ENCODE data around the gene PTCH2. TPM values are rescaled to one million over a fixed set of nuclear protein-coding genes. Genes with fewer than 3 reads are reported as not detected.
"Not testable (repeated sequence)": the region's sequence is repeated elsewhere in the genome, so short reads cannot be mapped to it uniquely, and the experiment has no call there.

PTCH2 gene
- total RNA-seq, 1 experiment from 2014 or later = 0.48 TPM

- peak; percentile 97 for DNase-seq
- peak; percentile 72 to 89 for TF ChIP-seq CTCF (IDR thresholded peaks at IDR 0.05; ENCODE audit: insufficient read depth in 1 of 2, low read depth in 1 of 2, low read length in 1 of 2, severe bottlenecking in 1 of 2, unreplicated experiment in 1 of 2)
- no peaks in the 10 kb centered on the region for H3K27me3 ChIP-seq (replicated peaks; ENCODE audit: control insufficient read depth, insufficient read depth, low read length)
- peak within 1 kb of the TSS; percentile 77 for H3K4me3 ChIP-seq (ENCODE audit: low read depth, low read length)
- H3K9me3 Mint-ChIP-seq (ENCODE audit: unreplicated experiment) = no peaks in the 10 kb centered on the region
- H3K27ac Mint-ChIP-seq (ENCODE audit: unreplicated experiment) = peak within 1 kb of the TSS; percentile 99
- H3K4me1 Mint-ChIP-seq (ENCODE audit: low read depth, unreplicated experiment) = peaks cover 8% of the 10 kb centered on the region
- H3K27me3 Mint-ChIP-seq (ENCODE audit: insufficient read depth, unreplicated experiment) = no peaks in the 10 kb centered on the region
- ChIA-PET POLR2A (interaction anchor here (0.6 to 2.7 kb wide), 15 partner anchors 9 to 1541 kb away, joined by 3 to 43 read pairs (median 4); partner anchors contain the start of genes BTBD19, NSUN4 and RPS8), CTCF (interaction anchor here (0.6 to 1.3 kb wide), 11 partner anchors 9 to 126 kb away, joined by 3 to 13 read pairs (median 4); partner anchors contain the start of genes ARMH1, BTBD19, RNU5D-1 and RPS8)
- TSS peak; percentile 70 for BruUV-seq (replicated peaks)
- peak within 1 kb of the TSS; percentile 97 for H3K4me3 Mint-ChIP-seq (ENCODE audit: unreplicated experiment)
- H3K4me1 ChIP-seq = no peaks in the 10 kb centered on the region
- no peaks in the 10 kb centered on the region for H3K36me3 ChIP-seq (ENCODE audit: control insufficient read depth, insufficient read depth, low read length)
- H3K36me3 Mint-ChIP-seq (ENCODE audit: insufficient read depth, unreplicated experiment) = peaks cover 11% of the 10 kb centered on the region
- H3K9me3 ChIP-seq = no peaks in the 10 kb centered on the region
- intact Hi-C loops (cut with micrococcal nuclease; ENCODE audit: unreplicated experiment) = loop anchor here (2.0 kb wide), 1 partner anchor 15 kb away; no protein-coding TSS in a partner anchor
These were observed 43.1 kb downstream of the PTCH2 start, which contains the start of gene PLK3 for GRCh38 chr1:44799770-44800584. Gene PLK3 (plus strand): TSS chr1:44800377. CDS start chr1:44800464, 87 bp downstream.

- no peaks in the 10 kb centered on the region for H3K9me3 Mint-ChIP-seq (ENCODE audit: unreplicated experiment)
- no peak for DNase-seq
- ChIA-PET POLR2A (interaction anchor here (0.6 kb wide), 1 partner anchor 21 kb away, joined by 4 read pairs; no protein-coding TSS in a partner anchor), CTCF (interaction anchor here (0.5 to 0.7 kb wide), 2 partner anchors 28 to 80 kb away, joined by 3 read pairs; no protein-coding TSS in a partner anchor)
- Histone ChIP-seq H3K36me3 (ENCODE audit: control insufficient read depth, insufficient read depth, low read length) (no peaks in the 10 kb centered on the region), H3K9me3 (no peaks in the 10 kb centered on the region), H3K4me1 (no peaks in the 10 kb centered on the region), H3K27me3 (replicated peaks; ENCODE audit: control insufficient read depth, insufficient read depth, low read length) (no peaks in the 10 kb centered on the region), H3K4me3 (ENCODE audit: low read depth, low read length) (no peak overlapping the region)
- peaks cover 10% of the 10 kb centered on the region for H3K4me1 Mint-ChIP-seq (ENCODE audit: low read depth, unreplicated experiment)
- no peak overlapping the region for H3K4me3 Mint-ChIP-seq (ENCODE audit: unreplicated experiment)
- no peak for TF ChIP-seq CTCF (IDR thresholded peaks at IDR 0.05; ENCODE audit: insufficient read depth in 1 of 2, low read depth in 1 of 2, low read length in 1 of 2, severe bottlenecking in 1 of 2, unreplicated experiment in 1 of 2)
- no TSS peak for BruUV-seq (replicated peaks)
- peak overlapping the region; percentile 99 for H3K27ac Mint-ChIP-seq (ENCODE audit: unreplicated experiment)
- intact Hi-C loops (cut with micrococcal nuclease; ENCODE audit: unreplicated experiment) = loop anchor here (2.0 kb wide), 1 partner anchor 16 kb away; no protein-coding TSS in a partner anchor
- no peaks in the 10 kb centered on the region for H3K27me3 Mint-ChIP-seq (ENCODE audit: insufficient read depth, unreplicated experiment)
- H3K36me3 Mint-ChIP-seq (ENCODE audit: insufficient read depth, unreplicated experiment) = peaks cover 6% of the 10 kb centered on the region
These were observed 44.3 kb downstream of the PTCH2 start for GRCh38 chr1:44798481-44799365.

GRCh38 chr1:44797886-44798285 lies 45.2 kb downstream of the PTCH2 start:
- H3K27ac Mint-ChIP-seq (ENCODE audit: unreplicated experiment); BruUV-seq (replicated peaks); H3K27me3 Mint-ChIP-seq (ENCODE audit: insufficient read depth, unreplicated experiment); H3K4me3 Mint-ChIP-seq (ENCODE audit: unreplicated experiment); H3K36me3 ChIP-seq (ENCODE audit: control insufficient read depth, insufficient read depth, low read length); H3K4me1 ChIP-seq; CTCF ChIA-PET; H3K4me3 ChIP-seq (ENCODE audit: low read depth, low read length); H3K27me3 ChIP-seq (replicated peaks; ENCODE audit: control insufficient read depth, insufficient read depth, low read length); H3K9me3 Mint-ChIP-seq (ENCODE audit: unreplicated experiment); H3K36me3 Mint-ChIP-seq (ENCODE audit: insufficient read depth, unreplicated experiment); H3K9me3 ChIP-seq; DNase-seq; POLR2A ChIA-PET: not testable (repeated sequence)
- peaks cover 18% of the 10 kb centered on the region for H3K4me1 Mint-ChIP-seq (ENCODE audit: low read depth, unreplicated experiment)
- intact Hi-C loops (cut with micrococcal nuclease; ENCODE audit: unreplicated experiment) = loop anchor here (2.0 kb wide), 1 partner anchor 17 kb away; no protein-coding TSS in a partner anchor

Data from Caco-2 (cell line).